Muscle of leg (tissue), 11 donors: ENCODE results near the gene SLC38A10. TPM values are rescaled to one million over a fixed set of nuclear protein-coding genes. Genes with fewer than 3 reads are reported as not detected.

Experiments
- DNase-seq: peaks from one replicate; pipeline ENCODE4 v3.0.0; 2013
- H3K27ac ChIP-seq: one replicate; pipeline ENCODE4 v1.5.1; 2013; ENCODE audit warnings: mild to moderate bottlenecking, low read length, control low read depth
- H3K27me3 ChIP-seq: one replicate; pipeline ENCODE4 v1.6.1; 2013; ENCODE audit warnings: low read length; ENCODE audit not compliant: control insufficient read depth, insufficient read depth
- H3K36me3 ChIP-seq: one replicate; pipeline ENCODE4 v1.6.1; 2013; ENCODE audit warnings: low read length; ENCODE audit not compliant: control insufficient read depth, insufficient read depth
- H3K4me1 ChIP-seq: one replicate; pipeline ENCODE4 v1.6.1; 2013; ENCODE audit warnings: low read length; ENCODE audit not compliant: control insufficient read depth, insufficient read depth
- H3K4me3 ChIP-seq: one replicate; pipeline ENCODE4 v1.5.1; 2013; ENCODE audit warnings: low read length, control low read depth
- H3K9me3 ChIP-seq: replicated peaks from 2 replicates; pipeline ENCODE4 v1.6.1; 2013; ENCODE audit warnings: low read depth, low read length; ENCODE audit not compliant: control insufficient read depth
- WGBS: methylation state at CpG from one replicate; pipeline ENCODE4 v1.1.5; 2013; ENCODE audit warnings: missing lambda C conversion rate; ENCODE audit not compliant: insufficient coverage; 5-methylcytosine and 5-hydroxymethylcytosine counted together
- polyA plus RNA-seq, 8 donors: library from polyadenylated mRNA; unstranded; fragments of 120-200 nt; gene quantifications; one replicate each; pipeline versions ENCODE4 v1.2.1 to v1.2.3, GENCODE V29; 2013; ENCODE audit warnings: inconsistent platforms in 1 of 8, low replicate concordance in 1 of 8; ENCODE audit not compliant: insufficient read length in 8 of 8, insufficient read depth in 1 of 8
- total RNA-seq: library from RNA; stranded (reverse); fragments of 120-200 nt; gene quantifications from one replicate; pipeline ENCODE4 v1.2.4, GENCODE V29; 2013

Gene SLC38A10
- total and polyA plus RNA-seq, 9 donors = 36.7 to 60.1 (median 51.5) TPM

DNA sequence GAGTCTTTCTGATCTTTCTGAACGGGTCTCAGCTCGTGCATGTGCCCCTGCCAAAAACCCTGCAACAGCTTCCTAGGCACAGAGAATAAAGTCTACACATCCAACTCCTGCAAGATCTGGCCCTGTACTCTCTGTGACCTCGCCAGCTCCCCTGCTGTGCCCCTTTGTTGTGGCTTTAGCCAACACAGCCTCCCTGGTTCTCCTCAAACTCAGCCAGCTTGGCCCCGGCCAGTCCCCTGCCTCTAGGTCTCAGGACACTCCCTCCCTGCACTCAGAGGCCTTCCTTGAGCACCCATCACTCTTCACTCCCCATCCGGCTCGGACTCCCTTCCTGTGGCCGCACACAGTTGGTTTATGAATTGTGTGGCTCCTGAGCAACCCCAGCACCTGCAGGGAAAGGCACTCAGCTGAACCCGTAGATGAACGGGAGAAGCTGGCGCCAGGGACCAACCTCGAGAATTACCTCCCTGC, 73.7 kb downstream of the SLC38A10 start:
- Histone ChIP-seq H3K4me3 (no peak overlapping the region), H3K27ac (no peak overlapping the region), H3K27me3 (peaks cover 2% of the 10 kb centered on the region), H3K4me1 (peaks cover 31% of the 10 kb centered on the region), H3K36me3 (peaks cover 12% of the 10 kb centered on the region), H3K9me3 (no peaks in the 10 kb centered on the region)
- 65% methylated on average over 8 of the region's 11 CpGs for WGBS
- no peak for DNase-seq

DNA sequence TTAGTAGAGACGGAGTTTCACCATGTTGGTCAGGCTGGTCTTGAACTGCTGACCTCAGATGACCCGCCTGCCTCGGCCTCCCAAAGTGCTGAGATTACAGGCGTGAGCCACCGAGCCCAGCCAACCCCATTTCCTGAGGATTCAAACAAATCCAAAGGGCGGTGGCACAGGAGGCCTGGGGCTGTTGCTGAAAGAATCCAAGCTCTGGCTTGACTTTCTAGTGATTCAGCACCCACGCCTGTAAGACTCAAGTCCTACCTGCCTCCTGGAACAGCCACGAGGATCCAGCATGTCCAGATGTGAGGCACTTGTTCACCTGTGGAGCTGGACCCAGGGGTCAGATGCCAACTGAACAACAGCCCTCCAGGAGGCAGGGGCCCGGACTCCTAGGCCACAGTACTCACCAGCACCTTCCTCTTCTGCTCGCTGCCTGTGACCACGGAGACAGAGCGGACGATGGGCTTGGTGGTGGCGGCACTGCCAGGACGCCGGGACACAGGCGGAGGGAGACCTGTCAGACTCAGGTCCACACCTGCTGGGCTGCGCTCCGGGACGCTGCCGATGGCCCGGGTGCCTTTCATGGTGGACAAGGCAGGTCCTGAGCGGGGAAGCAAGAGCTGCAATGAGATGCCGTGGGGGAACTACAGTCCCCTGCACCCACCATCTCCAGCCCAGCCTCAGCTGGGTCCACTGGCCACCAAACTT, 75.5 kb downstream of the SLC38A10 start:
- no peak overlapping the region for H3K27ac ChIP-seq

DNA sequence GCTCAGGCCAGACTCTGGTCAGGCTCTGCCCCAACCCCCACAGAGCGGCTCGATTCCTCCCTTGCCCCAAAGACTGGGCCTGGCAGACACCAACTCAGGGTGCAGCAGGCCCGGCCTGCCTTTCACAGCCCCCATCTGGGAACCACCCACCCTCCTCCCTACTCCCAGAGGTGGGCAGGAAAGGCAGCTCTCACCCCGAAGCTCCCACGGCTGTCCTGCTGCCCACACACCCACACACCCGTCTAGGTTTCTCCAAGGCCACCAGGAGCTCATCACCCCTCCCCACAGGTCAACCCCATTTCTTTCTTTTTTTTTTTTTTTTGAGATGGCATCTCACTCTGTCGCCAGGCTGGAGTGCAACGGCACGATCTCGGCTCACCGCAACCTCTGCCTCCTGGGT, 76.1 kb downstream of the SLC38A10 start:
- DNase-seq = no peak
- Histone ChIP-seq H3K27ac (no peak overlapping the region), H3K4me1 (peaks cover 31% of the 10 kb centered on the region), H3K27me3 (peaks cover 2% of the 10 kb centered on the region), H3K9me3 (no peaks in the 10 kb centered on the region), H3K36me3 (peaks cover 14% of the 10 kb centered on the region), H3K4me3 (no peak overlapping the region)
- 91% methylated on average over 8 of the region's 11 CpGs for WGBS

More for the DNA sequence above, 75.5 kb downstream of the SLC38A10 start:
- no peak for DNase-seq
- peaks cover 31% of the 10 kb centered on the region for H3K4me1 ChIP-seq
- H3K4me3 ChIP-seq = no peak overlapping the region
- no peaks in the 10 kb centered on the region for H3K9me3 ChIP-seq
- H3K36me3 ChIP-seq = peaks cover 14% of the 10 kb centered on the region
- WGBS = 95% methylated on average over 22 of the region's 24 CpGs
- H3K27me3 ChIP-seq = peaks cover 2% of the 10 kb centered on the region

DNA sequence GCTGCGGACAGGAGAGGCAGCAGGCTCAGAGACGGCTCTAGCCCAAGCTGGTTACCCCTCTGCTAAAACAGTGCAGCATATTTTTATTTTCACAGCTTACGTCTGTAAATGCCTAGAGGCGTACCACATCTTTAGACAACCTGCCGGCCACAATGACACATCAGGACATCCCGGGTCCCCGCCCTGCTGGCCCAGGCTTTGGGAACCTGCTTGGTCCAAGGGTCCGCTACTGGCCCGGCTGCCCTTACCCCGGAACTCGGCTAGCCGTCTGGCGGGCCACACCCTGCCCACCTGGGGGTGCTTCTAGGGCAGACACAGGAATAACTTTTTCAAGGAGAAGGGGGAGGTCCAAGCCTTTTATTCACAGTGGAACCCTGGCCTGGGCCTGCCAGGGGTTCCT, 76.6 kb downstream of the SLC38A10 start:
- H3K27me3 ChIP-seq = peaks cover 1% of the 10 kb centered on the region
- no peak for DNase-seq
- WGBS = 89% methylated on average over 13 of the region's 13 CpGs
- H3K4me3 ChIP-seq = no peak overlapping the region
- no peak overlapping the region for H3K27ac ChIP-seq
- peaks cover 14% of the 10 kb centered on the region for H3K36me3 ChIP-seq
- no peaks in the 10 kb centered on the region for H3K9me3 ChIP-seq
- H3K4me1 ChIP-seq = peaks cover 30% of the 10 kb centered on the region

DNA sequence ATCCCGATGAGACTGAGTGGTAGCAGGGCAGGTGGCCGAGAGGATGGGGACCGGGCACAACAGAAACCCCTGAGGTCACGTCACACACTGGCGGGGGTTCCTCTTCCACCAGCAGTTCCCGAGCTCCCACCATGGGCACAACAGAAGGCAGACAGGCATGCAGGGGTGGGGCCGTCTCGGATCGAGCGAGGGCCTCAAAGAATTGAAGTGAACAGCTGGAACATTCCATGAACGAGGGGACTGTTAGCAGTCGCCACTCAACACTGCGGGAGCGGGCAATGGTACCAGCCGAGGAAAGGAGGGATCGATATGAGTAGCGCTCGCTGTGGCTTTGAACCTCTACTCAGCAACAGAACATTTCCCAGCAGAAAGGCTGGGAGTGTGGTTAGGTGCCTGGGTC, 77.6 kb downstream of the SLC38A10 start:
- Histone ChIP-seq H3K4me1 (peaks cover 27% of the 10 kb centered on the region), H3K27ac (peak overlapping the region; percentile 82), H3K4me3 (no peak overlapping the region), H3K9me3 (no peaks in the 10 kb centered on the region), H3K36me3 (peaks cover 14% of the 10 kb centered on the region), H3K27me3 (no peaks in the 10 kb centered on the region)
- DNase-seq = peak; percentile 69
- 73% methylated on average over 14 of the region's 18 CpGs for WGBS

DNA sequence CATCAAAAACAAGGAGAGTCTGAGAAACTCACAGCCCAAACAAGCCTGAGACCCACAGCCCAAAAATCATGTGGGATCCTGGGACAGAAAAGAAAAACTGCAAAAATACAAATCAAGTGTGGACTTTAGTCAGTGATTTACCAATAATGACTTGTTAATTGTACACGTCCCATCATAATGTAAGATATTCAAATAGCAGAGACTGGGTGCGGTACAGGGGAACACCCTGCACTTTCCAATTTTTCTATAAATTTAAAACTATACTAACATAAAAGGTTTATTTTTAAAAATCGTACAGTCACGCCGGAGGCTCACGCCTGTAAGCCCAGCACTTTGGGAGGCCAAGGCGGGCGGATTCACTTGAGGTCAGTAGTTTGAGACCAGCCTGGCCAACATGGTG, 81.1 kb downstream of the SLC38A10 start:
- DNase-seq = no peak
- WGBS = no CpG with 5 or more reads among the region's 8 CpGs
- Histone ChIP-seq H3K9me3 (no peaks in the 10 kb centered on the region), H3K27ac (no peak overlapping the region), H3K4me1 (peaks cover 16% of the 10 kb centered on the region), H3K27me3 (no peaks in the 10 kb centered on the region), H3K36me3 (peaks cover 10% of the 10 kb centered on the region), H3K4me3 (no peak overlapping the region)

DNA sequence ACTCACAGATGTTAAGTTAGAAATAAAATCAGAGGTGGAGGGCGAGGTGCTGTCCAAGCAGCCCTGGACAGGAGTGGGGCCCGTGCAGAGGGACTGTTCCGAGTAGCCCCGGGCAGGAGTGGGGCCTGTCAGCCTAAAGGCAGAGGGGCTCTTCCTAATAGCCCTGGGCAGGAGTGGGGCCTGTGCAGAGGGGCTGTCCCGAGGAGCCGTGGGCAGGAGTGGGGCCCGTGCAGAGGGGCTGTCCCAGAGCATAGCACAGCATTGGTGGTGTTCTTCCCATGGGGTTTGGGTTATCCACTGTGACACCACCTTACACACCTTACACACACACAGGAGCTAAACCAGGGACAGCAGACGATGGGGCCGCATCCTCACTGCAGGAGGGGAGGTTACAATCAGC, 82.7 kb downstream of the SLC38A10 start:
- DNase-seq = no peak
- Histone ChIP-seq H3K27ac (no peak overlapping the region), H3K4me3 (no peak overlapping the region), H3K27me3 (no peaks in the 10 kb centered on the region), H3K4me1 (peaks cover 9% of the 10 kb centered on the region), H3K36me3 (peaks cover 15% of the 10 kb centered on the region), H3K9me3 (no peaks in the 10 kb centered on the region)
- 73% methylated on average over 4 of the region's 9 CpGs for WGBS

DNA sequence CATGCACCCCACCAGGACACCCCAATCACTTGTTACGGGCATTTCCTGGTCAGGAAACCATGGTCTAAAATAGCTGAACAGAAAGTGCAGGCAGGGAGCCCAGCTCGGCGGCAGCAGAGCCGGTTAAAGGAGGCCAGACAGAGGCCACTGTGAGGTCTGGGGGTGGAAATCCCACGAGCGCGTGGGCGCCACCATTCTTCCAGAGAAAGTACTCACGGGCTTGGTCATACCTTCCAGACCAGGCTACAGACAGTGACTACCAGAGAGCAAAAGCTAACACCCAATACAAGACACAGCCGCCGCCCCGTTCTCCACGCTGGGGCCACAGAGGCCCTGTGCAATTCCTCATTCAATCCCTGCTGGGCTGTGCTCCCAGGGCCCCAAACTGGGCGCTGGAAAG, 84.2 kb downstream of the SLC38A10 start:
- Histone ChIP-seq H3K4me3 (no peak overlapping the region), H3K4me1 (peaks cover 3% of the 10 kb centered on the region), H3K36me3 (peaks cover 18% of the 10 kb centered on the region), H3K27ac (no peak overlapping the region), H3K27me3 (no peaks in the 10 kb centered on the region), H3K9me3 (no peaks in the 10 kb centered on the region)
- no peak for DNase-seq
- 38% methylated on average over 9 of the region's 14 CpGs for WGBS

DNA sequence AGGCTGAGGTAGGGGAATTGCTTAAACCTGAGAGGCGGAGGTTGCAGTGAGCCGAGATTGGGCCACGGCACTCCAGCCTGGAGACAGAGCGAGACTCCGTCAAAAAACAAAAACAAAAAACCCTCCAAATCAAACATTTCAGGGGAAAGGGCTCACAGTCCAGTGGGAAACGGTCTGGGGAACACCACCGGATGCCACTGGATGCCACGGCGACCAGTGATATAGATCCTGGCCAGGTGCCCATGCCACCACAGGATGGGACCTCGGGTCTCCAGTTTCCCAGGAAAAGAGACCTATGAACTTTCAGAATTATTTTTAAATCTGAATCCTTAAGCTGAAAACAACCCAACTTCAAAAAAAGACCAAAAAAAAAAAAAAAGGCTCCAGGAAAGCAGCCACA, 84.6 kb downstream of the SLC38A10 start:
- WGBS = 100% methylated on average over 6 of the region's 10 CpGs
- H3K36me3 ChIP-seq = peaks cover 18% of the 10 kb centered on the region

DNA sequence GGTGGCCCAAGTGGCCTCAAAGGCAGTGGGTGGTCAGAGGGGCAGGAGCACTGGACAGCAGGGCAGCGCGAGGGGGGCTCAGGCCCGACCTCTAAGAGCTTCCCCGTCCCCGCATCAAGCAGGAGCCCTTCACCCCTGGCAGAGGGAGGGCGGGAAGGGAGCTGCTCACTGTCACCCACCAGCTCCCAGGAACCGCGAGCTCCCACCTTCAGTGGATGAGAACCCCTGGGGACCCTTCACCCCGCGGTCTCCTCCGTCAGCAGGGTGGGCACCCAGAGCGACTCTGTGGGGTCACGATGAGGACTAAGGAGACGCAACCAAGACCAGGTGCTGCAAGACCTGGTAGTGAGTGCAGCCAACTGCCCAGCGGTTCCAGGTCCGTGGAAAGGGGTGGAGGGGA, 86.0 kb downstream of the SLC38A10 start:
- no peak overlapping the region for H3K4me3 ChIP-seq
- WGBS = 94% methylated on average over 15 of the region's 16 CpGs
- H3K27me3 ChIP-seq = no peaks in the 10 kb centered on the region
- H3K9me3 ChIP-seq = no peaks in the 10 kb centered on the region
- no peak overlapping the region for H3K27ac ChIP-seq
- peaks cover 3% of the 10 kb centered on the region for H3K4me1 ChIP-seq
- H3K36me3 ChIP-seq = peaks cover 24% of the 10 kb centered on the region
- no peak for DNase-seq

More for the DNA sequence above, 84.6 kb downstream of the SLC38A10 start:
- Histone ChIP-seq H3K9me3 (no peaks in the 10 kb centered on the region), H3K4me3 (no peak overlapping the region), H3K27me3 (no peaks in the 10 kb centered on the region), H3K27ac (no peak overlapping the region), H3K4me1 (peaks cover 3% of the 10 kb centered on the region)
- no peak for DNase-seq
